Neuron (in vitro differentiated cells): Measurements from ENCODE around the gene MAGEH1.
"Not testable (repeated sequence)": the region's sequence is repeated elsewhere in the genome, so short reads cannot be mapped to it uniquely, and the experiment has no call there.

Source experiments
- H2AFZ ChIP-seq: one replicate; pipeline ENCODE4 v1.6.1; 2013; ENCODE audit warnings: low read depth, mild to moderate bottlenecking, inconsistent platforms, low read length, moderate library complexity
- H3K27me3 ChIP-seq: one replicate; pipeline ENCODE4 v1.6.1; 2013; ENCODE audit warnings: low read length; ENCODE audit not compliant: insufficient read depth
- H3K36me3 ChIP-seq: one replicate; pipeline ENCODE4 v1.6.1; 2013; ENCODE audit warnings: low read length; ENCODE audit not compliant: insufficient read depth
- H3K4me1 ChIP-seq: one replicate; pipeline ENCODE4 v1.6.1; 2013; ENCODE audit warnings: low read length; ENCODE audit not compliant: insufficient read depth
- H3K4me3 ChIP-seq: 2 replicates; pipeline ENCODE4 v1.5.1; 2013; ENCODE audit warnings: mild to moderate bottlenecking, low read length, moderate library complexity
- H3K9me3 ChIP-seq: one replicate; pipeline ENCODE4 v1.6.1; 2013; ENCODE audit warnings: low read length

The MAGEH1 gene

GRCh38 chrX:55451990-55452832, at the start of gene MAGEH1:
TSS of gene MAGEH1 (plus strand) at chrX:55452127. CDS start at chrX:55452375, 248 bp downstream.
- H2AFZ ChIP-seq: no peak within 1 kb of the TSS
- H3K9me3 ChIP-seq: no peaks in the 10 kb centered on the region
- no peaks in the 10 kb centered on the region for H3K36me3 ChIP-seq
- no peaks in the 10 kb centered on the region for H3K27me3 ChIP-seq
- H3K4me3 ChIP-seq: no peak within 1 kb of the TSS
- no peaks in the 10 kb centered on the region for H3K4me1 ChIP-seq

- not testable (repeated sequence) for H3K27me3 ChIP-seq, H2AFZ ChIP-seq
These were observed 24.8 kb upstream of the MAGEH1 start for GRCh38 chrX:55427079-55427478.

GRCh38 chrX:55443468-55443867, 8.5 kb upstream of the MAGEH1 start:
- not testable (repeated sequence) for H2AFZ ChIP-seq, H3K4me1 ChIP-seq, H3K4me3 ChIP-seq, H3K27me3 ChIP-seq, H3K9me3 ChIP-seq, H3K36me3 ChIP-seq

More at GRCh38 chrX:55427079-55427478, 24.8 kb upstream of the MAGEH1 start:
- not testable (repeated sequence) for H3K4me1 ChIP-seq, H3K4me3 ChIP-seq, H3K36me3 ChIP-seq, H3K9me3 ChIP-seq

- Histone ChIP-seq H2AFZ (no peak overlapping the region), H3K4me1 (no peaks in the 10 kb centered on the region), H3K9me3 (no peaks in the 10 kb centered on the region), H3K27me3 (no peaks in the 10 kb centered on the region), H3K36me3 (no peaks in the 10 kb centered on the region), H3K4me3 (no peak overlapping the region)
These were observed 1.7 kb upstream of the MAGEH1 start for GRCh38 chrX:55450259-55450658.

- no peak overlapping the region for H2AFZ ChIP-seq
- H3K9me3 ChIP-seq: no peaks in the 10 kb centered on the region
- no peaks in the 10 kb centered on the region for H3K4me1 ChIP-seq
- no peaks in the 10 kb centered on the region for H3K36me3 ChIP-seq
- H3K4me3 ChIP-seq: no peak overlapping the region
- H3K27me3 ChIP-seq: no peaks in the 10 kb centered on the region
These were observed 786 bp upstream of the MAGEH1 start for GRCh38 chrX:55451141-55451540.

- H3K4me3 ChIP-seq: no peak overlapping the region
- H3K9me3 ChIP-seq: no peaks in the 10 kb centered on the region
- H3K4me1 ChIP-seq: no peaks in the 10 kb centered on the region
- H3K36me3 ChIP-seq: no peaks in the 10 kb centered on the region
- no peak overlapping the region for H2AFZ ChIP-seq
- H3K27me3 ChIP-seq: no peaks in the 10 kb centered on the region
These were observed 319 bp upstream of the MAGEH1 start for GRCh38 chrX:55451626-55451989.

GRCh38 chrX:55452833-55453124, 852 bp downstream of the MAGEH1 start:
- H3K4me3 ChIP-seq: no peak overlapping the region

GRCh38 chrX:55455708-55456107, 3.8 kb downstream of the MAGEH1 start:
- H2AFZ ChIP-seq, H3K4me1 ChIP-seq, H3K27me3 ChIP-seq, H3K9me3 ChIP-seq, H3K4me3 ChIP-seq, H3K36me3 ChIP-seq: not testable (repeated sequence)

More at GRCh38 chrX:55452833-55453124, 852 bp downstream of the MAGEH1 start:
- Histone ChIP-seq H3K36me3 (no peaks in the 10 kb centered on the region), H3K27me3 (no peaks in the 10 kb centered on the region), H3K4me1 (no peaks in the 10 kb centered on the region), H2AFZ (no peak overlapping the region), H3K9me3 (no peaks in the 10 kb centered on the region)

GRCh38 chrX:55459426-55459825, 7.5 kb downstream of the MAGEH1 start:
- not testable (repeated sequence) for H3K36me3 ChIP-seq, H3K27me3 ChIP-seq, H3K4me1 ChIP-seq, H3K4me3 ChIP-seq, H3K9me3 ChIP-seq, H2AFZ ChIP-seq

GRCh38 chrX:55459926-55460325, 8.0 kb downstream of the MAGEH1 start:
- H3K27me3 ChIP-seq, H3K4me3 ChIP-seq, H2AFZ ChIP-seq, H3K36me3 ChIP-seq, H3K4me1 ChIP-seq, H3K9me3 ChIP-seq: not testable (repeated sequence)

- not testable (repeated sequence) for H2AFZ ChIP-seq, H3K4me3 ChIP-seq, H3K9me3 ChIP-seq, H3K27me3 ChIP-seq, H3K36me3 ChIP-seq, H3K4me1 ChIP-seq
These were observed 12.1 kb downstream of the MAGEH1 start for GRCh38 chrX:55464050-55464449.

- not testable (repeated sequence) for H3K36me3 ChIP-seq, H3K4me3 ChIP-seq, H2AFZ ChIP-seq, H3K4me1 ChIP-seq, H3K9me3 ChIP-seq, H3K27me3 ChIP-seq
These were observed 13.2 kb downstream of the MAGEH1 start for GRCh38 chrX:55465108-55465507.

- H3K9me3 ChIP-seq, H3K27me3 ChIP-seq, H3K4me3 ChIP-seq, H3K4me1 ChIP-seq, H3K36me3 ChIP-seq, H2AFZ ChIP-seq: not testable (repeated sequence)
These were observed 13.9 kb downstream of the MAGEH1 start for GRCh38 chrX:55465791-55466190.

GRCh38 chrX:55479956-55480355, 28.0 kb downstream of the MAGEH1 start:
- H3K36me3 ChIP-seq, H3K9me3 ChIP-seq, H3K4me1 ChIP-seq, H3K4me3 ChIP-seq, H2AFZ ChIP-seq, H3K27me3 ChIP-seq: not testable (repeated sequence)
